ENCODE measurements around the gene FHAD1.

The FHAD1 gene

DNA sequence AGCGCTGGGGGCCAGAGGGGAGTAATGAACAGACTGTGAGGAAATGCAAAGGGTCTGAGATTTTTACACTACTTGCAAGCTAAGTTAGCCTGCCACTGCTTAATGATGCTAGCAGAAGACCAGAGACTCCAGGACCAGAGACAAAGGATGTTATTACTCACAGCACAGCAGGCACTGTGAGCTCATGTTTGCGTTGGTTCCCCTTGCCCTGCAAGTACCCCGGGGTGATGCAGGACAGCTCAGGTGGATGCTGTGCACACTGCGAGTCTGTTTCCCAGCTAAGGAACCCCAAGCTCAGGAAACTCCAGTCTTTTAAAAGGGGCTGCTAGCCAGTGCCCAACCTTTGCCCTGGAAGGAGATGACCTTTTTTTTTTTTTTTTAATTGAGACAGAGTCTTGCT is 1.2 kb downstream of the FHAD1 start:
- intact Hi-C loops (cut with micrococcal nuclease), result no loop called here
- Mint-ChIP-seq H3K36me3 (ENCODE audit: low read depth) (peaks cover 27% of the 10 kb centered on the region), H3K9me3 (peaks cover 31% of the 10 kb centered on the region), H3K27ac (peak overlapping the region; percentile 77), H3K27me3 (peaks cover 12% of the 10 kb centered on the region), H3K4me1 (ENCODE audit: low read depth) (peaks cover 68% of the 10 kb centered on the region), H3K4me3 (no peak overlapping the region)

DNA sequence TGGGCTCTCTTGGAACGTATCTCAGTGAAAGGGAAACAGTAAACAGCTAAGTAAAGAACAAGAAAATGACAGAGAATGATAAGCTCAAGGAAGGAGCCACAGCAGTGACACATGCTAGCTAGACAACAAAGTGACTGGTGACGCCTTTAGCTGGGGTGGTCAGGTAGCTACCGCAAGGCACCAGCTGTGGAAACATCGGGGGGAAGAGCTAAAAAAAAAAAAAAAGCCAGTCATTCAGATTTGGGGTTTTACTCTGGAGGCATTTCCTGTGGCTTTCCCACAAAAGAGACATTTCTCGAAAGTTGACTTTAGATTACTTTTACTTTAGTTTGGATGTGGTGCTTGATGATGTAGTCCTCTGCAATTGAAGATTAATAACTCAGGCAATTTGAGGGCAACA is 2.1 kb downstream of the FHAD1 start:
- Mint-ChIP-seq H3K9me3 (peaks cover 29% of the 10 kb centered on the region), H3K36me3 (ENCODE audit: low read depth) (peaks cover 26% of the 10 kb centered on the region), H3K27me3 (peaks cover 11% of the 10 kb centered on the region), H3K4me1 (ENCODE audit: low read depth) (peaks cover 65% of the 10 kb centered on the region), H3K27ac (peak overlapping the region; percentile 10), H3K4me3 (peak overlapping the region; percentile 21)
- intact Hi-C loops (cut with micrococcal nuclease), result no loop called here

DNA sequence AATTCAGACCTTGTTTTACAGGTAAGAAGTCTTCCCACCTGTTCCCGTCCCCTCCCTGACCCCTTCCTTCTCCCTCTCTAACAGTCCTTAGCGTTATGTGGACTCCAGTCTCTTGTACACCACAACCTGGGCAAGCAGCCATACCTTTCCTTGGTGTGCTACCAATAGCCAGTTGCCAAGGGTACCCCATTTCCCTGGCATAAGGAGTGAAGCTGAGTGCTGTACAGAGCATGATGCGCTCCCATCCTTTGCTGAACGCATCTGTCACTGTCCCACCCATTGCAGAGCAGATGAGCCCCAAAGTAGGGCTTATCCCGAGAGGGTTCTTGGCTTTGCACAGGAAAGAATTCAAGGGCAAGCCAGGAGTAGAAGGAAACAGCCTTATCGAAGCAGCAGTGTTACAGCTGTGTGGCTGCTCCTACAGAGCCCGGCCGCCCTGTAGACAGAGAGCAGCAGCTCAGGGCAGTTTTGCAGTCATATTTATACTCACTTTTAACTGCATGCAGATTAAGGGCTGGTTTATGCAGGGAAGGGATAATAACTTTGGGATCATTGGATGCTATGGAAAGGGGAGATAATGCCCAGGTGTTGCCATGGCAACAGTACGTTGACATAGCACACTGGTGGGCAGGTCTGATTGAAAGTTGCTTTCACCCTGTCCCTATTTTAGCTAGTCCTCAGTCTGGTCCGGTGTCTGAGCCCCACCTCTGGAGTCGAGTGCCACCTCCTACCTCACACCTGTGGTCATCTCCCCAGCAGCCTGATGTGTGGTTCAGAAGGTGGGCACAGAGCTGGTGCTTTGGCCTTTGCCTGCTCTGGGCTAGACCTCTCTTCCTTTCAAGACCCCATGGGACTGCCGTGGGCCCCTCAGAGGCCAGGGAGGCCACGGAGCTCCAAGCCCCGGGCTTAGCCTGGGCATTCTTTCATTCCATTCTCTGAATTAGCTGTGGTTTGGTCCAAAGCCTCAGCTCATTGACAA is 5.1 kb downstream of the FHAD1 start:
- Mint-ChIP-seq H3K36me3 (ENCODE audit: low read depth) (no peaks in the 10 kb centered on the region), H3K27ac (peak overlapping the region; percentile 51), H3K27me3 (peaks cover 8% of the 10 kb centered on the region), H3K4me1 (ENCODE audit: low read depth) (peaks cover 47% of the 10 kb centered on the region), H3K4me3 (no peak overlapping the region), H3K9me3 (no peaks in the 10 kb centered on the region)
- intact Hi-C loops (cut with micrococcal nuclease), result no loop called here

DNA sequence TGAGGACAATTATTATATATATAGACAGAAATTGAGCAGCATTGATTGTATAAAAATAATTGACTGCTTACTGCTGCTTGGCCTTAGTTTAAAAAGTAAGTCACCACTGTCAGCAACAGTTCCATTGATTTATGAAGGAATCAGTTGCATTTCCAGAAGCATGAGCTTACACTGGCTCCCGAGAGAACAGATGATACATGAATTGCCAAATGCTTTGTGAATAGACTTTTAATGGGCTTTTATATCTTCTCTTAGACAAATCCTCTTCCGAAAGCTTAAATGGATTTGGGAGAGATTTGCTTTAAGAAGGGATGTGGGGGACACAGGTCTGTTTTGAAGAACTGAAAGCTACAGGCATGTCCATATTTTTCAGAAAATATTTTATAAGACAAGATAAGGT is 7.5 kb downstream of the FHAD1 start:
- Mint-ChIP-seq H3K27ac (no peak overlapping the region), H3K27me3 (no peaks in the 10 kb centered on the region), H3K4me1 (ENCODE audit: low read depth) (peaks cover 51% of the 10 kb centered on the region)

DNA sequence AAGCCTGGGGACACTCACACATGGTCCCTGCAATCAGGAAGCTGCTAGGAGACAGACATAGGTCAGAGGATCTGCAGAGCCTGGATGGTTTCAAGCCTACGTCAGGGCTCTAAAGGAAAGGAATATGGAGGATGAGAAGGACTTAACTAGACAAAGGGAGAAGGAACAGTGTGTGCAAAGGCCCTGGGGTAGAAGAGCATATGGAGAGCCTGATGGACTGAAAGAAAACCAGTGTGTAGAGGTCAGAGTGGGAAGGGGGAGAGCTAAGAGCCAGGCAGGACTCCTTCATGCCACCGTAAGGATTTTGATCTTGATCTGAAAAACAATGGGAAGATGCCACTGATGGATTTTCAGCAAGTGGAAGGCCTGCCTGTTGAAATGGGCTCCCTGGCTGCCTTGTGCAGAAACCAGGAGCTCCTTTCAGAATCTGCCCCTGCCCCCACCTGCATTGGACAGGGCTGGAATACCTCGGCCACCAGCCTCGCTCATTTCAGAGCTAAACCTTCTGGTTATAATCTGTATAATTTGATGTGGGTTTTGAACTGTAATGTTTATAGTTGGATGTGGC is 8.6 kb downstream of the FHAD1 start:
- Mint-ChIP-seq H3K4me1 (ENCODE audit: low read depth) (peaks cover 57% of the 10 kb centered on the region), H3K27ac (peak overlapping the region; percentile 3), H3K36me3 (ENCODE audit: low read depth) (no peaks in the 10 kb centered on the region), H3K27me3 (no peaks in the 10 kb centered on the region), H3K4me3 (no peak overlapping the region), H3K9me3 (no peaks in the 10 kb centered on the region)
- intact Hi-C loops (cut with micrococcal nuclease), result no loop called here

More for the DNA sequence above, 7.5 kb downstream of the FHAD1 start:
- no peak overlapping the region for H3K4me3 Mint-ChIP-seq
- H3K9me3 Mint-ChIP-seq, result no peaks in the 10 kb centered on the region
- H3K36me3 Mint-ChIP-seq (ENCODE audit: low read depth), result no peaks in the 10 kb centered on the region
- intact Hi-C loops (cut with micrococcal nuclease), result no loop called here

DNA sequence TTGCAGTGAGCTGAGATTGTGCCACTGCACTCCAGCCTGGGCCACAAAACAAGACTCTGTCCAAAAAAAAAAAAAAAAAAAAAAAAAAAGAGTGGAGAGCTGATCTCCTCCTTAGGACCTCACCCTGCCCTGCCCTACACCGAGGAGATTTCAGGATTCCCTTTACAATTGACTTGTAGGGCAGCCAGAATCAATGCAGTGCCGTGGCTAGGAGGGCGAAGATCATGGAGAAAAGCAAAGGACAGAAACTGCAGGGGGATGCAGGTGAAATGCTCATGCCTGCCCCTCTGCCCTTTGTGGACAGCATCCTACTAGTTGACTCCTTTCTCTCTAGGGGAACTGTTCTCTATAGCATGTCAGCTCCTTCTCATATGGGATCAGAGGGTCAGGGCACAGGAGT is 9.6 kb downstream of the FHAD1 start:
- no peaks in the 10 kb centered on the region for H3K9me3 Mint-ChIP-seq
- H3K4me3 Mint-ChIP-seq, result no peak overlapping the region
- H3K27ac Mint-ChIP-seq, result no peak overlapping the region
- intact Hi-C loops (cut with micrococcal nuclease), result no loop called here
- no peaks in the 10 kb centered on the region for H3K36me3 Mint-ChIP-seq (ENCODE audit: low read depth)
- peaks cover 66% of the 10 kb centered on the region for H3K4me1 Mint-ChIP-seq (ENCODE audit: low read depth)
- H3K27me3 Mint-ChIP-seq, result no peaks in the 10 kb centered on the region

DNA sequence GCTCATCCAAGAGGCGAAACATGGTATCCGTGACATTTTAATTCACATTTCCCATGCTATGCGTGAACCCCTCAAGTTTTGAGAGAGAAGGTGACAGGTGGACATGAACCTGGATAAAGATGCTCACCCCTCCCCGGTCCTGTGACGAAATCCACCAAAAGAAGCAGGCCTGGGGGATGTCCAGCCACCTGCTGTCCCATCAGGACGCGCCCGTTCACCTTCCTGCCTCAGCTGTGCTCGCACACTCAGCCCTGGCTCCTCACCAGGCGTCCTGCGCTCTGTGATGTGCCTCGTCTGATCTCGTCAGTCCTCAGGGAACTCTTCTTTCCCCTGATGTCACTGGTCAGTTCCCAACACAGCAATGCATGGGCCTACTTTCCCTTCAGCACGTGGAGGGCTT is 10.3 kb downstream of the FHAD1 start:
- intact Hi-C loops (cut with micrococcal nuclease), result no loop called here
- Mint-ChIP-seq H3K4me1 (ENCODE audit: low read depth) (peaks cover 69% of the 10 kb centered on the region), H3K9me3 (no peaks in the 10 kb centered on the region), H3K27ac (peak overlapping the region; percentile 96), H3K4me3 (no peak overlapping the region), H3K36me3 (ENCODE audit: low read depth) (no peaks in the 10 kb centered on the region), H3K27me3 (no peaks in the 10 kb centered on the region)

DNA sequence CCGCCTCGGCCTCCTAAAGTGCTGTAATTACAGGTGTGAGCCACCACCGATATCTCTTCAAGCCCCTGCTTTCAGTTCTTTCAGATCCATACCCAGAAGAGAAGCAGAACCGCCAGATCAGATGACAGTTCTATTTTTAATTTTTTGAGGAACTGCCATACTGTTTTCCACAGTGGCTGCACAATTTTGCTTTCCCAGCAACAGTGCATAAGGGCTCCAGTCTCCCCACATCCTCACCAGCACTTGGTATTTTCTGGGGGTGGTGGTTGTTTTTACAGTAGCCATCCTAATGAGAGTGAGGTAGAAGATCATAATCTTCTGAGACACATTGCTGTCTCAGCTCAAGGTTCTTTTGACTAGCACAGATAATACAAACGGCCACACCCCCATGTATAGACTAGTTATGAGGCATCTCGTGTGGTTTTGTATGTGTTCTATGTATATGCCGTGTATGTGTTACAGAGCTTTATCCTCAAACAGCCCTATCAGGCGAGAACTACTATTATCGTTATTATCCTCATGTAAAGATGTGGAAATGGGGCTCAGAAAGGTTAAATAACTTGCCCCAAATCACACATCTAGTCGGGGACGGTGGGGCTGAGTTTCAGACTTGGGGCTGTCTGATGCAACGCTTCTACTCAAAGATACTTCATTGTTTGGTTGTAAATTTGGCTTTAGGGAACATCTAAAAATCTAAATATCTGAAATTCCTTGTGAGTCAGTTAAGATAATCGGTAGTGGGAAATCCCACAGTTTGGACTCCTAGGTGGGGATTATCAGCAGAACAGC is 12.0 kb downstream of the FHAD1 start:
- intact Hi-C loops (cut with micrococcal nuclease), result no loop called here
- Mint-ChIP-seq H3K36me3 (ENCODE audit: low read depth) (no peaks in the 10 kb centered on the region), H3K4me3 (peak overlapping the region; percentile 65), H3K27me3 (no peaks in the 10 kb centered on the region), H3K4me1 (ENCODE audit: low read depth) (peaks cover 72% of the 10 kb centered on the region), H3K27ac (peak overlapping the region; percentile 96), H3K9me3 (no peaks in the 10 kb centered on the region)

DNA sequence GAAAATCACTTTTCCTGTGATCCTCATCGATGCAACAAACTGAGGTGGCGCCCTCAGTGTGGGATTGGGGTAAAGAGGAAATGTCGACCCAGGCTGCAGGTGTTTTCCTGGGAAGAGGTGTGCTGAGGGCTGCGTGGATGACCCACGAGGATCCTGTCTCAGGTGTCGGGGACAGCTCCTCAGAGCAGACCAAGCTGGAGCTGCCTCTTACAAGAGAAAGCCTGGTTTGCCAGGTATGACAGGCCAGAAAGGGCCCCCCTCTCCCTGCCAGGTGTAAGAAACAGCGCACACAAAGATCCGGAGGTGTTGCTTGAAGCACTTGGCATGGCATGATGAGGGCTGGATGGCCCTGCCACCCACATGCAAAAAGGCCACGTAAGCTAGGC is 12.6 kb downstream of the FHAD1 start:
- Mint-ChIP-seq H3K27me3 (no peaks in the 10 kb centered on the region), H3K27ac (peak overlapping the region; percentile 96), H3K4me3 (no peak overlapping the region), H3K36me3 (ENCODE audit: low read depth) (no peaks in the 10 kb centered on the region), H3K4me1 (ENCODE audit: low read depth) (peaks cover 73% of the 10 kb centered on the region), H3K9me3 (no peaks in the 10 kb centered on the region)
- intact Hi-C loops (cut with micrococcal nuclease), result loop anchor here (5.0 kb wide), 1 partner anchor 37 kb away; no protein-coding TSS in a partner anchor

DNA sequence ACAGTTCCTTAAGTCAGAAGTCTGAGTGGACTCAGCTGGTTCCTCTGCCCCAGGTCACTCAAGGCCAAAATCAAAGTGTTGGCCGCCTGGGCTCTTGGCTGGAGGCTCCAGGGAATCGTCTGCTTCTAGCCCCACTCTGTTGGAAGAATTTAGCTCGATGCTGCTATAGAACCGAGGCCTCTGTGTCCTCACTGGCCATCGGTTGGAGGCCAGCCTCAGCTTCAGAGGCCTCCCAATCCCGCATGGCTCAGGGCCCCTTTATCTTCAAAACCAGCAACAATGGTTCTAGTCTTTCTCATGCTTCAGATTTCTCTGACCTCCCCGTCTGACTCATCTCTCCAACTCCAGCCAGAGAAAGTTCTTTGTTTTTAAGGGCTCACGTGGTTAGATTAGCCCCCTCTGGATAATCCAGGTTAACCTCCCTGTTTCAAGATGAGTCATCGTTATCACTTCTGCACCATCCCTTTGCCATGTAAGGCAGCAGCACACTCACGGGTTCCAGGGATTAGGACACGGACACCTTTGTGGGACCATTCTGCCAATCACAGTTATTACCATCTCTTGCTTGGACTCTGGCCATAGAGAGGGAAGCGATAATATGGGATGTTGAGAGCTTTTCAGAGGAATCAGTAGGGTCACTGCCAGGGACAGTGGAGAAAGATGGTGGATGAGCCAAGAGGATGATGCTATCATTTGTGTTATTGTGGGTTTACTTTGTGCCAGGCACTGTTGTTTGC is 13.6 kb downstream of the FHAD1 start:
- intact Hi-C loops (cut with micrococcal nuclease), result loop anchor here (5.0 kb wide), 1 partner anchor 38 kb away; no protein-coding TSS in a partner anchor

DNA sequence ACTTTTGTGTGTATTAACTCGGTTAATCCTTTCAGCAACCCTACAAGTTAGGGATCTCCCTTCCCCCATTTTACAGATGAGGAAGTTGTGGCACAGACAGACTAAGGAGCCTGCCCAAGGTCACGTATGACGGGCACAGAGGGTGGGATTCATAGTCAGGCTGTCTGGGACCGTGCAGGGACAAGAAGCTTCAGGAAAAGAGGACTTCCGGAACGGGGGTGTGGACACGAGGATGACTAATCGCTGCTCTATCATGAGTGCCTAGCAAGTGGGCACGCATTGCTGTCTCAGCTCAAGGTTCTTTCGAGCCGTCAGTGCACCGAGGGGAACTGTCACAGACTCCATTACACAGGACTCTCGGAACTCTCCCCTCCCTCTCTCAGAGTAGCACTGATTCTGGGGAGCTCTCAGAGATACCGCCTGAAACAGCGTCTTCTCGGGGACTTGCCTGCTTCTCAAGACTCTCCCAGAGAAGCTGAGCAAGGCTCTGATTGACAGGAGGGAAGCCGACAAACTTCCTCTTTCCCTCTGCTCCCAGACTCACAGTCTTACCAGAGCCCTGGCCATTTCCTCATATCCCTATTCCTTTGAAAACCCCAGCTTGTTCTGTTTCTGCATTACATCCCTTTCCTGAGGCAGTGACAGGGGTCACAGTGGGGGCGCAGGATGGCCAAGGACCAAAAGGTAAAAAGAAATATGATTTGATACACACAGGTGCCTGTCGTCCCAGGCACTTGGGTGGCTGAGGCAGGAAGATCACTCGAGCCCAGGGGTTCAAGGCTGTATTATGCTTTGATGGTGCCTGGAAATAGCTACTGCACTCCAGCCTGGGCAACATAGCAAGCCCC is 14.4 kb downstream of the FHAD1 start:
- Mint-ChIP-seq H3K27me3 (no peaks in the 10 kb centered on the region), H3K4me1 (ENCODE audit: low read depth) (peaks cover 85% of the 10 kb centered on the region), H3K27ac (peak overlapping the region; percentile 96), H3K9me3 (no peaks in the 10 kb centered on the region), H3K4me3 (peak overlapping the region; percentile 61), H3K36me3 (ENCODE audit: low read depth) (no peaks in the 10 kb centered on the region)
- intact Hi-C loops (cut with micrococcal nuclease), result loop anchor here (5.0 kb wide), 1 partner anchor 39 kb away; no protein-coding TSS in a partner anchor

More for the DNA sequence above, 13.6 kb downstream of the FHAD1 start:
- no peaks in the 10 kb centered on the region for H3K36me3 Mint-ChIP-seq (ENCODE audit: low read depth)
- H3K27me3 Mint-ChIP-seq, result no peaks in the 10 kb centered on the region
- no peaks in the 10 kb centered on the region for H3K9me3 Mint-ChIP-seq
- peaks cover 79% of the 10 kb centered on the region for H3K4me1 Mint-ChIP-seq (ENCODE audit: low read depth)
- H3K4me3 Mint-ChIP-seq, result peak overlapping the region; percentile 61
- H3K27ac Mint-ChIP-seq, result peak overlapping the region; percentile 96

DNA sequence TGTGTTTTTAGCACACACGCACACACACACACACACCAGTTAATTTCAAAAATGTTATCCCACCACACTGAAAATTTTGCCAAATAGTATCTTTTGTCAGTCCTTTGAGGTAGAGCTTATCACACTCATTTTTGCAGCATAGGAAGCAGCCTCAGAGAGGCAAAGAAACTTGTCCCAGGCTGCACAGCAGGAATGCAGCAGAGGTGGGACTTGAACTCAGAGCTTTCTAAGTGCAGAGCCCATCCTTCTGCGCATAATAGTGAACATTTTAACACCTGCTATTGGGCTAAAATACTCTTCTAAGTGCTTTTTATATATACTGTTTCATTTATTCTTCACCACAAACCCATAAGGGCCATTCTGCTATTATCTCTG is 15.0 kb downstream of the FHAD1 start:
- Mint-ChIP-seq H3K27ac (peak overlapping the region; percentile 96), H3K36me3 (ENCODE audit: low read depth) (no peaks in the 10 kb centered on the region), H3K4me1 (ENCODE audit: low read depth) (peaks cover 83% of the 10 kb centered on the region), H3K4me3 (peak overlapping the region; percentile 61), H3K9me3 (no peaks in the 10 kb centered on the region), H3K27me3 (no peaks in the 10 kb centered on the region)
- intact Hi-C loops (cut with micrococcal nuclease), result loop anchor here (5.0 kb wide), 1 partner anchor 40 kb away; no protein-coding TSS in a partner anchor

All from dendritic cell treated with granulocyte-macrophage colony-stimulating factor and Interleukin-4, amounts not matched to agents 40 ng/mL and 50 ng/mL, for 4 days (primary cell).